GM18951 (cell line): ENCODE results near the gene CYS1.
"Not testable (repeated sequence)": the region's sequence is repeated elsewhere in the genome, so short reads cannot be mapped to it uniquely, and the experiment has no call there.

Experiments
- POLR2A ChIP-seq: IDR thresholded peaks from 4 replicates; pipeline ENCODE4 v1.6.1; 2011; ENCODE audit warnings: mild to moderate bottlenecking; ENCODE audit not compliant: insufficient read length, insufficient read depth; ENCODE audit errors: extremely low read depth
- in situ Hi-C: fragments of 300-500 bp; cut with MboI; formaldehyde crosslinking; loops from one replicate; pipeline ENCODE4 v1.12.0; 2022; ENCODE audit warnings: low sequenced_read_pairs, mixed read lengths, inconsistent platforms; ENCODE audit not compliant: unreplicated experiment

CYS1 gene

DNA sequence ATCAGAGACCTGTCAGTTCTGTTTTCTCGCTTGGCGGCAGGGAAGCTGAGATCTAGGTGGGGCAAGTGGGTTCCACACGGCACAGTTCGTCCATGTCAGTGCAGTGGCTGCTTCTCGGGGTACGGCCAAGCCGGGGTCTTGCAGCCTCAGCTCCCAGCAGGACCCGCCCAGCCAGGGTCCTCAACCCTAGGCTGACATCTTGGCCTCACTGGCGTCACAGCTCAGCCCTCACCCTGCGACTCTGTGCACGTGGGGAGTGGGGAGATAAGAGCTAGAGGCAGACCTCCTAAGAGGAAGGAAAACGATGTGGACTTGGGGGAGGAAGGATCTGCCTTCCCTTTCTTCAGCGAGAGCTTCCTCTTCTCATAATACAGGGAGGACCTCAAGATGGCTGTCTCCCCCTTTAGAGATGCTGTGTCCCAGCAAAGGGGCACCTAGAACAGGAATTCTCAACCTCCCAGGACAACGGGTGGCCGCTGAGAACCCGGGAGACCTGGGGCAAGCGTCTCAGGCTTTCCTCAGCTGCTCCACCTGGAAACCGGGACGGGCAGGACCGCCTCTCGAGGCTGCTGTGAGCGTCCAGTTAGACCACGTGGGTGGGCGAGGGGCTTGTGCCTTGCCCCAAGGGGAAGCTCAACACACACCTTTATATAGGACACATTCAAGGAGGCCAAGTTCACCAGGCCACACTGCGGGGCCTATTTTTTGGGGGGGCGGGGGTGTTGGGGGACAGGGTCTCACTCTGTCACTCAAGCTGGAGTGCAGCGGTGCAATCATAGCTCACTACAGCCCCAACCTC, 60.4 kb downstream of the CYS1 start:
- in situ Hi-C loops: no loop called here
- no peak for TF ChIP-seq POLR2A

DNA sequence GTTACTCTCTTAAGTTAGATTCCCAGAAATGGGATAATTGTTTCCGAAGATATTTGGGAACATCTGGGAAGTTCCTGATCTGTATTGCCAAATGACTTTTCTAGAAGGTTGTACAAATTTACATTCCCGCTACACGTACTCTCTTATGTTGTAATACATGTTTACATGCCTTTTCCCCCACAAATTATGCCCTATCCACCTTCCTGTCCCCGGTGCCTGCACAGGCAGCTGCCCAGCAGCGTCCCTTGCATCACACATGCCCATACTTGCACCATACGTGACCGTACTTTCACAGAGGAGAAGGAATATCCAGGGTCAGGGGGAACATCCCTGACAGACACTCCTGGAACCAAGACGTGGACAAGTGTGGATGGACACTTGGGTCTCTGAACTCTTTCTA, 61.0 kb downstream of the CYS1 start:
- in situ Hi-C loops: no loop called here
- TF ChIP-seq POLR2A: no peak

DNA sequence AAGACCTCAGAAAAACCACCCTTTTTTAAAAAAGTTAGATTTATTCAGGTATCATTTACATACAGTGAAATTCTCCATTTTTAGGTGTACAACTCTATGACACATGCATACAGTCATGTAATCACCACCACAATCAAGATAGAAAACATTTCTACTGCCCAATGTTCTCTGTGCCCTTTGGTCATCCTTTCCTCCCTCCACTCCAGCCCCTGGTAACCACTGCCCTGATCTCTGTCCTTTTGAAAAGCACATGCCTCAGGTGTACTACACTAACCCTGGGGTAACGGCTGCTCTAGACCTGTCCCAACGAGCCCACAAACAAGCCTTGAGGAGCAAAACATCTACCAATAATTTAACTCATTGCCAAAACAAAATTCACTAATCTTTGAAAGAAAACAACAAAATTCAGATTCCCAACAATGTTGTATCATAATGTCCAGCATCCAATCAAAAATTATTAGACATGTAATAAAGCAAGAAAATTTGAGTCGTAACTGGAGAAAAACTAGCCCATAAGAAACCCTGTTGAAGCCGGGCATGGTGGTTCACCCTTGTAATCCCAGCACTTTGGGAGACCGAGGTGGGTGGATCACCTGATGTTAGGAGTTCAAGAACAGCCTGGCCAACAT, 62.8 kb downstream of the CYS1 start:
- in situ Hi-C loops: no loop called here
- no peak for TF ChIP-seq POLR2A

GRCh38 chr2:10016802-10017258, 63.4 kb downstream of the CYS1 start:
- in situ Hi-C loops: no loop called here
- no peak for TF ChIP-seq POLR2A

DNA sequence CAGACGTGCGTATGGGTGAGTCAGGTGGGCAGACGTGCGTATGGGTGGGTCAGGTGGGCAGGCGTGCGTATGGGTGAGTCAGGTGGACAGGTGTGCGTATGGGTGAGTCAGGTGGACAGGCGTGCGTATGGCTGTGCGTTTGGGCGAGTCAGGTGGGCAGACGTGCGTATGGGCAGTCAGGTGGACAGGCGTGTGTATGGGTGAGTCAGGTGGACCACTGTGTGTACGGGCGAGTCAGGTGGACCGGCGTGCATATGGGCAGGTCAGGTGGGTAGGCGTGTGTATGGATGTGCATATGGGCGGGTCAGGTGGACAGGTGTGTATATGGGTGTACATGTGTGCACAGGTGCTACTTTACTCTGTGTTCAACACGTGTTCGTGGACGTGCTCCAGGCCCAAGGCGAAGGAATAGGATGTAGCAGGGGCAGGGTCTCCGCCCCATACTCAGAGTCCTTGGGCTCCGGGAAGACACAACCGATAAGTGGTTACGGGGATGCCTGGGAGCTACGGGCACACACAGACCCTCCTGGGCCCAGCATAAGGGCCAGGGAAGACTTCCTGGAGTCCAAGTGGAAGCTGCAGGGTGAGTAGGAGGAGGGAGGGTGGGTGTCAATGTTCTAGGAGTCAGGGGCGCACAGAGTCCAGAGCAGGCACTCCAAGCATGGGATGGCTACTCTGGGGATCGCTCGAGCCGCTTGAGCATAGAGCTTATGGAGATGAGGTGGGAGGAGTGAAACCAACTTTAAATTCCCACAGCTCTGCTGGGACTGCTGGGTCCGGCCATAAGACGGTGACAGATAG, 64.0 kb downstream of the CYS1 start:
- TF ChIP-seq POLR2A: no peak
- in situ Hi-C loops: no loop called here

DNA sequence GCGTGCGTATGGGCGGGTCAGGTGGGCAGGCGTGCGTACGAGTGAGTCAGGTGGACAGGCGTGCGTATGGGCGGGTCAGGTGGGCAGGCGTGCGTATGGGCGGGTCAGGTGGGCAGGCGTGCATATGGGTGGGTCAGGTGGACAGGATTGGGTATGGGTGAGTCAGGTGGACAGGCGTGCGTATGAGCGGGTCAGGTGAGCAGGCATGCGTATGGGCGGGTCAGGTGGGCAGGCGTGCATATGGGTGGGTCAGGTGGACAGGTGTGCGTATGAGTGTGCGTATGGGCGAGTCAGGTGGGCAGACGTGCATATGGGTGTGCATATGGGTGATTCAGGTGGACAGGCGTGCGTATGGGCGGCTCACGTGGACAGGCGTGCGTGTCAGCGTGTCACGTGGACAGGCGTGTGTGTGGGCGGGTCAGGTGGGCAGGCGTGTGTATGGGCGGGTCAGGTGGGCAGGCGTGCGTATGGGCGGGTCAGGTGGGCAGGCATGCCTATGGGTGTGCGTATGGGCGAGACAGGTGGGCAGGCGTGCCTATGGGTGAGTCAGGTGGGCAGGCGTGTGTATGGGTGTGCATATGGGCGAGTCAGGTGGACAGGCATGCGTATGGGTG, 64.7 kb downstream of the CYS1 start:
- in situ Hi-C loops: not testable (repeated sequence)

DNA sequence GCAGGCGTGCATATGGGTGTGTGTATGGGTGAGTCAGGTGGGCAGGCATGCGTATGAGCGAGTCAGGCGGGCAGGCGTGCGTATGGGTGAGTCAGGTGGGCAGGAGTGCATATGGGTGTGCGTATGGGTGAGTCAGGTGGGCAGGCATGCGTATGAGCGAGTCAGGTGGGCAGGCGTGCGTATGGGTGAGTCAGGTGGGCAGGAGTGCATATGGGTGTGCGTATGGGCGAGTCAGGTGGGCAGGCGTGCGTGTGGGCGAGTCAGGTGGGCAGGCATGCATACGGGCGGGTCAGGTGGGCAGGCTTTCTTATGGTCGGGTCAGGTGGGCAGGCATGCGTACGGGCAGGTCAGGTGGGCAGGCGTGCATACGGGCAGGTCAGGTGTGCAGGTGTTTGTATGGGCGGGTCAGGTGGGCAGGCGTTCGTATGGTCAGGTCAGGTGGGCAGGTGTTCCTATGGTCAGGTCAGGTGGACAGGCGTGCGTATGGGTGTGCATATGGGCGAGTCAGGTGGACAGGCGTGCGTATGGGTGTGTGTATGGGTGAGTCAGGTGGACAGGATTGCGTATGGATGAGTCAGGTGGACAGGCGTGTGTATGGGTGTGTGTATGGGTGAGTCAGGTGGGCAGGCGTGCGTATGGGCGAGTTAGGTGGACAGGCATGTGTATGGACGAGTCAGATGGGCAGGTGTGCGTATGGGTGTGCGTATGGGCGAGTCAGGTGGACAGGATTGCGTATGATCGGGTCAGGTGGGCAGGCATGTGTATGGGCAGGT, 65.6 kb downstream of the CYS1 start:
- TF ChIP-seq POLR2A: no peak
- in situ Hi-C loops: no loop called here

- in situ Hi-C loops: not testable (repeated sequence)
Observed at GRCh38 chr2:10013651-10014417, 66.4 kb downstream of the CYS1 start.

DNA sequence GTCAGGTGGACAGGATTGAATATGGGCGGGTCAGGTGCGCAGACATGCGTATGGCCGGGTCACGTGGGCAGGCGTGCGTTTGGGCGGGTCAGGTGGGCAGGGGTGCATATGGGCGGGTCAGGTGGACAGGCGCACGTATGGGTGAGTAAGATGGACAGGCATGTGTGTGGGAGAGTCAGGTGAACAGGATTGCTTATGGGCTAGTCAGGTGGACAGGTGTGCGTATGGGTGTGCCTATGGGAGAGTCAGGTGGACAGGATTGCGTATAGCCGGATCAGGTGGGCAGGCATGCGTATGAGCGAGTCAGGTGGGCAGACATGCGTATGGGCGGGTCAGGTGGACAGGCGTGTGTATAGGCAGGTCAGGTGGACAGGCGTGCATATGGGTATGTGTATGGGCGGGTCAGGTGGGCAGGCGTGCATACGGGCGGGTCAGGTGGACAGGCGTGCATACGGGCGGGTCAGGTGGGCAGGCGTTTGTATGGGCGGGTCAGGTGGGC, 67.2 kb downstream of the CYS1 start:
- TF ChIP-seq POLR2A: no peak
- in situ Hi-C loops: no loop called here

GRCh38 chr2:10012366-10012962, 67.7 kb downstream of the CYS1 start:
- in situ Hi-C loops: not testable (repeated sequence)

DNA sequence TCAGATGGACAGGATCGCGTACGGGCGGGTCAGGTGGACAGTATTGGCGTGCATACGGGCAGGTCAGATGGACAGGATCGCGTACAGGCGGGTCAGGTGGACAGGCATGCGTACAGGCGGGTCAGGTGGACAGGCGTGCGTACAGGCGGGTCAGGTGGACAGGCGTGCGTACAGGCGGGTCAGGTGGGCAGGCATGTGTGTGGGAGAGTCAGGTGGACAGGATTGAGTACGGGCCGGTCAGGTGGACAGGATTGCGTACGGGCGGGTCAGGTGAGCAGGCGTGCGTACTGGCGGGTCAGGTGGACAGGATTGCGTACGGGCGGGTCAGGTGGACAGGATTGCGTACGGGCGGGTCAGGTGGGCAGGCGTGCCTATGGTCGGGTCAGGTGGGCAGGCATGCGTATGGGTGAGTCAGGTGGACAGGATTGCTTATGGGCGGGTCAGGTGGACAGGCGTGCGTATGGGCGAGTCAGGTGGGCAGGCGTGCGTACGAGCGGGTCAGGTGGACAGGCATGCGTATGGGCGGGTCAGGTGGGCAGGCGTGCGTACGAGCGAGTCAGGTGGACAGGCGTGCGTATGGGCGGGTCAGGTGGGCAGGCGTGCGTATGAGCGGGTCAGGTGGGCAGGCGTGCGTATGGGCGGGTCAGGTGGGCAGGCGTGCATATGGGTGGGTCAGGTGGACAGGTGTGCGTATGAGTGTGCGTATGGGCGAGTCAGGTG, 68.4 kb downstream of the CYS1 start:
- in situ Hi-C loops: not testable (repeated sequence)

DNA sequence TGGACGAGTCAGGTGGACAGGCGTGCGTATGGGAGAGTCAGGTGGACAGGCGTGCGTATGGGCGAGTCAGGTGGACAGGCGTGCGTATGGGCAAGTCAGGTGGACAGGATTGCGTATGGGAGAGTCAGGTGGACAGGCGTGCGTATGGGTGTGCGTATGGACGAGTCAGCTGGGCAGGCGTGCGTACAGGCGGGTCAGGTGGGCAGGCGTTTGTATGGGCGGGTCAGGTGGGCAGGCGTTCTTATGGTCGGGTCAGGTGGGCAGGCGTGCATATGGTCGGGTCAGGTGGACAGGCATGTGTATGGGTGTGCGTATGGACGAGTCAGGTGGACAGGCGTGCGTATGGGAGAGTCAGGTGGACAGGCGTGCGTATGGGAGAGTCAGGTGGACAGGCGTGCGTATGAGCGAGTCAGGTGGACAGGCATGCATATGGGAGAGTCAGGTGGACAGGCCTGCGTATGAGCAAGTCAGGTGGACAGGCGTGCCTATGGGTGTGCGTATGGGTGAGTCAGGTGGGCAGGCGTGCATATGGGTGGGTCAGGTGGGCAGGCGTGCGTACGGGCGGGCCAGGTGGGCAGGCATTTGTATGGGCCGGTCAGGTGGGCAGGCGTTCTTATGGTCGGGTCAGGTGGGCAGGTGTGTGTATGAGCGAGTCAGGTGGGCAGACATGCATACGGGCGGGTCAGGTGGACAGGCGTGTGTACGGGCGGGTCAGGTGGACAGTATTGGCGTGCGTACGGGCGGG, 69.2 kb downstream of the CYS1 start:
- in situ Hi-C loops: not testable (repeated sequence)
